H9 (cell line): Measurements from ENCODE around the gene MFAP3. TPM values are rescaled to one million over a fixed set of nuclear protein-coding genes. Genes with fewer than 3 reads are reported as not detected.
A peak's percentile ranks its signal among the peaks of the same experiment; 100 is the strongest.

Experiments
- DNase-seq: peaks from one replicate; pipeline ENCODE4 v3.0.0-alpha.2; 2017
- H2AFZ ChIP-seq: one replicate; pipeline ENCODE4 v1.6.1; 2013; ENCODE audit warnings: mild to moderate bottlenecking, low read length, control low read depth, moderate library complexity
- H2AK5ac ChIP-seq: 2 replicates; pipeline ENCODE4 v1.6.1; 2013; ENCODE audit warnings: low read length, control low read depth, mixed read lengths; ENCODE audit not compliant: insufficient read length
- H2BK120ac ChIP-seq: one replicate; pipeline ENCODE4 v1.6.1; 2013; ENCODE audit warnings: low read depth, mild to moderate bottlenecking, low read length, control low read depth, inconsistent platforms; ENCODE audit not compliant: poor library complexity, severe bottlenecking
- H2BK12ac ChIP-seq: 2 replicates; pipeline ENCODE4 v1.6.1; 2013; ENCODE audit warnings: low read length, control low read depth, mixed read lengths, low read depth; ENCODE audit not compliant: insufficient read length
- H2BK15ac ChIP-seq: 2 replicates; pipeline ENCODE4 v1.6.1; 2013; ENCODE audit warnings: low read depth, low read length, control low read depth
- H2BK20ac ChIP-seq: one replicate; pipeline ENCODE4 v1.6.1; 2013; ENCODE audit warnings: low read depth, mild to moderate bottlenecking, low read length, control low read depth, inconsistent platforms; ENCODE audit not compliant: poor library complexity, severe bottlenecking
- H2BK5ac ChIP-seq: 2 replicates; pipeline ENCODE4 v1.6.1; 2013; ENCODE audit warnings: low read length, control low read depth, mixed read lengths; ENCODE audit not compliant: insufficient read length
- H3K14ac ChIP-seq: 2 replicates; pipeline ENCODE4 v1.6.1; 2013; ENCODE audit warnings: low read length, control low read depth; ENCODE audit not compliant: insufficient read depth
- H3K18ac ChIP-seq: 2 replicates; pipeline ENCODE4 v1.6.1; 2013; ENCODE audit warnings: low read depth, mild to moderate bottlenecking, mixed read lengths, low read length, control low read depth; ENCODE audit not compliant: insufficient read length
- H3K23ac ChIP-seq: 2 replicates; pipeline ENCODE4 v1.6.1; 2013; ENCODE audit warnings: low read length, control low read depth, mixed read lengths, low read depth; ENCODE audit not compliant: insufficient read length
- H3K23me2 ChIP-seq: 2 replicates; pipeline ENCODE4 v1.6.1; 2013; ENCODE audit warnings: low read depth, mild to moderate bottlenecking, mixed read lengths, low read length, control low read depth; ENCODE audit not compliant: insufficient read length, poor library complexity, severe bottlenecking
- H3K27ac ChIP-seq: 2 replicates; pipeline ENCODE4 v1.5.1; 2013; ENCODE audit warnings: low read length, control low read depth, mixed read lengths, low read depth; ENCODE audit not compliant: insufficient read length
- H3K27me3 ChIP-seq: 2 replicates; pipeline ENCODE4 v1.6.1; 2013; ENCODE audit warnings: low read length, control low read depth, inconsistent platforms; ENCODE audit not compliant: insufficient read depth
- H3K4ac ChIP-seq: 2 replicates; pipeline ENCODE4 v1.6.1; 2013; ENCODE audit warnings: low read depth, mild to moderate bottlenecking, control low read depth, inconsistent platforms, low read length, moderate library complexity
- H3K4me1 ChIP-seq: 2 replicates; pipeline ENCODE4 v1.6.1; 2013; ENCODE audit warnings: low read length, control low read depth, inconsistent platforms; ENCODE audit not compliant: insufficient read depth
- H3K4me2 ChIP-seq: 2 replicates; pipeline ENCODE4 v1.6.1; 2013; ENCODE audit warnings: low read length, control low read depth, mixed read lengths; ENCODE audit not compliant: insufficient read length, insufficient read depth
- H3K56ac ChIP-seq: 2 replicates; pipeline ENCODE4 v1.6.1; 2013; ENCODE audit warnings: low read depth, mild to moderate bottlenecking, mixed read lengths, low read length, control low read depth; ENCODE audit not compliant: insufficient read length
- H3K79me1 ChIP-seq: 2 replicates; pipeline ENCODE4 v1.6.1; 2013; ENCODE audit warnings: low read depth, mild to moderate bottlenecking, moderate library complexity, low read length, control low read depth, inconsistent platforms; ENCODE audit not compliant: insufficient read depth, poor library complexity, severe bottlenecking
- H3K79me2 ChIP-seq: 2 replicates; pipeline ENCODE4 v1.6.1; 2013; ENCODE audit warnings: low read length, control low read depth, inconsistent platforms; ENCODE audit not compliant: insufficient read depth
- H3K9ac ChIP-seq: 2 replicates; pipeline ENCODE4 v1.6.1; 2013; ENCODE audit warnings: low read length, control low read depth, mixed read lengths; ENCODE audit not compliant: insufficient read length; ENCODE audit errors: extremely low read depth
- H3K9me3 ChIP-seq: one replicate; pipeline ENCODE4 v1.6.1; 2013; ENCODE audit warnings: low read depth, low read length, inconsistent platforms; ENCODE audit not compliant: control insufficient read depth
- H3T11ph ChIP-seq: one replicate; pipeline ENCODE4 v1.6.1; 2013; ENCODE audit warnings: mild to moderate bottlenecking, low read length, control low read depth, inconsistent platforms
- H4K20me1 ChIP-seq: one replicate; pipeline ENCODE4 v1.6.1; 2013; ENCODE audit not compliant: control insufficient read depth, insufficient read length, insufficient read depth
- H4K5ac ChIP-seq: 2 replicates; pipeline ENCODE4 v1.6.1; 2013; ENCODE audit warnings: low read depth, mild to moderate bottlenecking, mixed read lengths, low read length, control low read depth; ENCODE audit not compliant: insufficient read length
- H4K8ac ChIP-seq: replicated peaks from 2 replicates; pipeline ENCODE4 v1.6.1; 2013; ENCODE audit warnings: low read length, control low read depth, mixed read lengths, low read depth; ENCODE audit not compliant: insufficient read length
- H4K91ac ChIP-seq: 2 replicates; pipeline ENCODE4 v1.6.1; 2013; ENCODE audit warnings: low read depth, mild to moderate bottlenecking, moderate library complexity, mixed read lengths, low read length, control low read depth; ENCODE audit not compliant: insufficient read length
- H3K27ac Mint-ChIP-seq, 3 experiments: 2 replicates in 2 of 3; 3 replicates in 1 of 3; pipeline ENCODE4 v1.8.0; 2020 to 2021; ENCODE audit warnings: mixed read lengths in 3 of 3, mild to moderate bottlenecking in 1 of 3, moderate library complexity in 1 of 3
- H3K27me3 Mint-ChIP-seq: 2 replicates; pipeline ENCODE4 v1.8.0; 2021; ENCODE audit warnings: low read depth, mild to moderate bottlenecking, moderate library complexity, mixed read lengths
- H3K36me3 Mint-ChIP-seq, 3 experiments: 2 replicates in 2 of 3; 3 replicates in 1 of 3; pipeline ENCODE4 v1.8.0; 2020 to 2021; ENCODE audit warnings: low read depth in 3 of 3, mixed read lengths in 3 of 3; ENCODE audit not compliant: insufficient read depth in 1 of 3
- H3K4me1 Mint-ChIP-seq, 2 experiments: 2 replicates each; pipeline ENCODE4 v1.8.0; 2020; ENCODE audit warnings: mixed read lengths in 2 of 2
- H3K4me3 Mint-ChIP-seq, 2 experiments: 2 replicates in 1 of 2; 3 replicates in 1 of 2; pipeline ENCODE4 v1.8.0; 2020 to 2021; ENCODE audit warnings: mild to moderate bottlenecking in 2 of 2, mixed read lengths in 2 of 2, moderate library complexity in 1 of 2
- H3K9me3 Mint-ChIP-seq, 2 experiments: 2 replicates in 1 of 2; 3 replicates in 1 of 2; pipeline ENCODE4 v1.8.0; 2020; ENCODE audit warnings: mild to moderate bottlenecking in 2 of 2, mixed read lengths in 2 of 2, moderate library complexity in 1 of 2
- WGBS: extraction: QIAGEN DNeasy Blood & Tissue Kit; methylation state at CpG from one replicate; pipeline ENCODE4 v1.1.7; 2013; ENCODE audit warnings: missing lambda C conversion rate, low lambda C conversion rate, mixed read lengths; ENCODE audit not compliant: insufficient read length; ENCODE audit errors: extremely low coverage; 5-methylcytosine and 5-hydroxymethylcytosine counted together
- total RNA-seq: library from RNA; stranded (reverse); gene quantifications from 2 replicates; pipeline ENCODE4 v1.2.1, GENCODE V29; 2021
- TF ChIP-seq, protein P1 (sequence below): fragments of 200-600 bp; sonication (generic); conservative IDR thresholded peaks from 3 replicates; pipeline ENCODE4 v1.8.0; 2021; ENCODE audit warnings: antibody characterized with exemption, mild to moderate bottlenecking

MFAP3 gene
- total RNA-seq, 1 experiment from 2014 or later, result 24.5 TPM

DNA sequence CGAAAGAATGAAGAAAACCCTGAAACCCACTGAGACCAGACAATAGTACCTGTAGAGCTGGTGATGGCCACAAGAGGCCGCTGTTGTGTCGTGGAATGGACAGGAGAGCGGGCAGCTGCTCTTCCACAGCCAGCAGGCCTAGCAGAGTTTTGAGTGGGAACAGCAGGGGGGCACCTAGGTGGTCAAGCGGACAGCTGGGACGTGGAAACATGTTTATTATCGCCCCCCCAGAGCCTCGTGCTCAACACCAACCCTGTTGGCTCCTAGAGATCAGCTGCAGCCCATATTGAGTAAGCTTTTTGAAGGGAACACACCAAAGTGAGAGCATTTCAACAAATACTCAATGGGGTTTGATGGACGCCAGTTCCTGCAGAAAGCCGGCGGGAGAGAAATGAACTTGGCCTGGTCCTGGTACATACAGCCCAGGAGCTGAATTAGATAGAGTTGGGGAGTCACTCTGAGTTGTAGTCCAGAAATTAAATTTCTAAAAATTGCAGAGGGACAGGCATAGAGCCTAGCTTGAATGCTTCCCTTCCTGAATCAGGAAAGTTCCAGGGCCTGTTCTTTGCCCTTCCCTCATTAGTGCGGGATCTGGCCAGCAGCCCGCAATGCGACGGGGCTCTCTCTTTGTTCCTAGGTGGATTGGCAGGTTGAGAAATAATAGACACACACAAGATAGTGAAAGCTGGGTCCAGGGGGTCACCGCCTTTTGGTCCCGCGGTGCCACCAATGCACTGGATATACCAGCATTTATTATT is 33.8 kb downstream of the MFAP3 start:
- H3K4me2 ChIP-seq, result no peak overlapping the region

More for the DNA sequence above, 33.8 kb downstream of the MFAP3 start:
- no peak overlapping the region; a peak in 2 of 5 replicates for H3K4me3 Mint-ChIP-seq
- Histone ChIP-seq H3K56ac (no peak overlapping the region), H3K79me2 (no peaks in the 10 kb centered on the region), H3K18ac (no peak overlapping the region), H3K9me3 (no peaks in the 10 kb centered on the region), H4K91ac (no peak overlapping the region), H2AK5ac (no peak overlapping the region), H2BK5ac (no peak overlapping the region), H3K14ac (no peak overlapping the region), H3K23ac (no peak overlapping the region), H3K27me3 (no peaks in the 10 kb centered on the region), H2AFZ (no peak overlapping the region), H3K23me2 (no peaks in the 10 kb centered on the region), H3K4ac (no peak overlapping the region), H4K5ac (no peak overlapping the region), H2BK15ac (no peak overlapping the region), H3K79me1 (no peaks in the 10 kb centered on the region), H2BK120ac (no peak overlapping the region), H3K4me1 (no peaks in the 10 kb centered on the region), H3T11ph (no peak overlapping the region), H3K27ac (no peak overlapping the region), H4K8ac (no peak overlapping the region), H2BK12ac (no peak overlapping the region), H4K20me1 (no peaks in the 10 kb centered on the region), H3K9ac (no peak overlapping the region), H2BK20ac (no peak overlapping the region)
- H3K9me3 Mint-ChIP-seq, result peaks cover 2% of the 10 kb centered on the region in 2 experiments; a peak in 2 of 5 replicates
- DNase-seq, result peak; percentile 77
- no peaks in the 10 kb centered on the region; a peak in 1 of 7 replicates for H3K36me3 Mint-ChIP-seq
- H3K27ac Mint-ChIP-seq, result peak overlapping the region in 2 of 3 experiments; percentile 10 to 95; a peak in 4 of 7 replicates
- H3K27me3 Mint-ChIP-seq, result peaks cover 8% of the 10 kb centered on the region
- peaks cover 13% of the 10 kb centered on the region in 2 experiments for H3K4me1 Mint-ChIP-seq
- TF ChIP-seq, protein P1, sequence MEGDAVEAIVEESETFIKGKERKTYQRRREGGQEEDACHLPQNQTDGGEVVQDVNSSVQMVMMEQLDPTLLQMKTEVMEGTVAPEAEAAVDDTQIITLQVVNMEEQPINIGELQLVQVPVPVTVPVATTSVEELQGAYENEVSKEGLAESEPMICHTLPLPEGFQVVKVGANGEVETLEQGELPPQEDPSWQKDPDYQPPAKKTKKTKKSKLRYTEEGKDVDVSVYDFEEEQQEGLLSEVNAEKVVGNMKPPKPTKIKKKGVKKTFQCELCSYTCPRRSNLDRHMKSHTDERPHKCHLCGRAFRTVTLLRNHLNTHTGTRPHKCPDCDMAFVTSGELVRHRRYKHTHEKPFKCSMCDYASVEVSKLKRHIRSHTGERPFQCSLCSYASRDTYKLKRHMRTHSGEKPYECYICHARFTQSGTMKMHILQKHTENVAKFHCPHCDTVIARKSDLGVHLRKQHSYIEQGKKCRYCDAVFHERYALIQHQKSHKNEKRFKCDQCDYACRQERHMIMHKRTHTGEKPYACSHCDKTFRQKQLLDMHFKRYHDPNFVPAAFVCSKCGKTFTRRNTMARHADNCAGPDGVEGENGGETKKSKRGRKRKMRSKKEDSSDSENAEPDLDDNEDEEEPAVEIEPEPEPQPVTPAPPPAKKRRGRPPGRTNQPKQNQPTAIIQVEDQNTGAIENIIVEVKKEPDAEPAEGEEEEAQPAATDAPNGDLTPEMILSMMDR, result peak; percentile 99
- WGBS, result no CpG with 5 or more reads among the region's 18 CpGs
